ENCODE results near the gene NPIPB2. TPM values are rescaled to one million over a fixed set of nuclear protein-coding genes. Genes with fewer than 3 reads are reported as not detected.

NPIPB2 gene
- total RNA-seq, 1 experiment from 2014 or later = 10.3 TPM

DNA sequence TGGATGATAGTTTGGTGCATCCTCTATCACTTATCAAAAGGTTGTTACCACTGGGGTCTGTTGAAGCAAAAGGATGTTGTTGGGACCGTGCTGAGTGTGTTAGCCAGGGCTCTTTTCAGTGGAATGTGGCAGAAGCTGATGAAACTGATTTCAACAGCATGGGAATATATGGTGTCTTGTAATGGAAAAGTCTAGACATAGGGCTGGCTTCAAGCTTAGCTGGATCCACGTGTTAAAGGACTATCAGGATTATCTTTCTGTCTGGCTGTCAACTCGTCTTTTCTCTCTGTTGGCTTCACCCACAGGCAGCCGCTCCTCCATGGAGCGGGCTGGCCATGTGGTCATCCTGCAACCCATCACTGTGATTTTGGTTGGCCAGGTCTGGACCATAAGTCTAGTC lies 43.4 kb upstream of the NPIPB2 start:
- BruUV-seq (replicated peaks) = no TSS peak
- in situ Hi-C loops (cut with HindIII; ENCODE audit: low pct_unique_long_range_greater_than_20kb, low sequenced_read_pairs) (no loop called here), intact Hi-C loops (cut with micrococcal nuclease; ENCODE audit: unreplicated experiment) (no loop called here)
- Histone ChIP-seq H3K4me3 (ENCODE audit: low read depth in 2 of 2, low read length in 2 of 2) (no peak overlapping the region), H3K4me1 (ENCODE audit: control insufficient read depth, insufficient read depth, low read length) (no peaks in the 10 kb centered on the region), H3K36me3 (ENCODE audit: control insufficient read depth, insufficient read depth, low read length) (no peaks in the 10 kb centered on the region), H3K27ac (ENCODE audit: low read length) (no peak overlapping the region), H3K27me3 (ENCODE audit: control insufficient read depth, insufficient read depth, low read length) (no peaks in the 10 kb centered on the region), H3K9me3 (ENCODE audit: control insufficient read depth, insufficient read depth, low read depth, low read length) (no peaks in the 10 kb centered on the region)
- DNase-seq (ENCODE audit: low read depth, low spot score) (no peak), ATAC-seq (no peak)
- POLR2A ChIA-PET = no interaction called here
- CTCF ChIA-PET = no interaction called here
- TF ChIP-seq POLR2AphosphoS5 (IDR thresholded peaks at IDR 0.05; ENCODE audit: low read depth, low read length) (no peak), TCF7L2 (IDR thresholded peaks at IDR 0.05; ENCODE audit: low read depth, low read length) (no peak), SIN3A (IDR thresholded peaks at IDR 0.05; ENCODE audit: borderline replicate concordance, insufficient read depth, low read depth, low read length) (no peak)
- TF ChIP-seq, protein P1, sequence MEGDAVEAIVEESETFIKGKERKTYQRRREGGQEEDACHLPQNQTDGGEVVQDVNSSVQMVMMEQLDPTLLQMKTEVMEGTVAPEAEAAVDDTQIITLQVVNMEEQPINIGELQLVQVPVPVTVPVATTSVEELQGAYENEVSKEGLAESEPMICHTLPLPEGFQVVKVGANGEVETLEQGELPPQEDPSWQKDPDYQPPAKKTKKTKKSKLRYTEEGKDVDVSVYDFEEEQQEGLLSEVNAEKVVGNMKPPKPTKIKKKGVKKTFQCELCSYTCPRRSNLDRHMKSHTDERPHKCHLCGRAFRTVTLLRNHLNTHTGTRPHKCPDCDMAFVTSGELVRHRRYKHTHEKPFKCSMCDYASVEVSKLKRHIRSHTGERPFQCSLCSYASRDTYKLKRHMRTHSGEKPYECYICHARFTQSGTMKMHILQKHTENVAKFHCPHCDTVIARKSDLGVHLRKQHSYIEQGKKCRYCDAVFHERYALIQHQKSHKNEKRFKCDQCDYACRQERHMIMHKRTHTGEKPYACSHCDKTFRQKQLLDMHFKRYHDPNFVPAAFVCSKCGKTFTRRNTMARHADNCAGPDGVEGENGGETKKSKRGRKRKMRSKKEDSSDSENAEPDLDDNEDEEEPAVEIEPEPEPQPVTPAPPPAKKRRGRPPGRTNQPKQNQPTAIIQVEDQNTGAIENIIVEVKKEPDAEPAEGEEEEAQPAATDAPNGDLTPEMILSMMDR (IDR thresholded peaks at IDR 0.05) = no peak
- TF ChIP-seq, protein P2, sequence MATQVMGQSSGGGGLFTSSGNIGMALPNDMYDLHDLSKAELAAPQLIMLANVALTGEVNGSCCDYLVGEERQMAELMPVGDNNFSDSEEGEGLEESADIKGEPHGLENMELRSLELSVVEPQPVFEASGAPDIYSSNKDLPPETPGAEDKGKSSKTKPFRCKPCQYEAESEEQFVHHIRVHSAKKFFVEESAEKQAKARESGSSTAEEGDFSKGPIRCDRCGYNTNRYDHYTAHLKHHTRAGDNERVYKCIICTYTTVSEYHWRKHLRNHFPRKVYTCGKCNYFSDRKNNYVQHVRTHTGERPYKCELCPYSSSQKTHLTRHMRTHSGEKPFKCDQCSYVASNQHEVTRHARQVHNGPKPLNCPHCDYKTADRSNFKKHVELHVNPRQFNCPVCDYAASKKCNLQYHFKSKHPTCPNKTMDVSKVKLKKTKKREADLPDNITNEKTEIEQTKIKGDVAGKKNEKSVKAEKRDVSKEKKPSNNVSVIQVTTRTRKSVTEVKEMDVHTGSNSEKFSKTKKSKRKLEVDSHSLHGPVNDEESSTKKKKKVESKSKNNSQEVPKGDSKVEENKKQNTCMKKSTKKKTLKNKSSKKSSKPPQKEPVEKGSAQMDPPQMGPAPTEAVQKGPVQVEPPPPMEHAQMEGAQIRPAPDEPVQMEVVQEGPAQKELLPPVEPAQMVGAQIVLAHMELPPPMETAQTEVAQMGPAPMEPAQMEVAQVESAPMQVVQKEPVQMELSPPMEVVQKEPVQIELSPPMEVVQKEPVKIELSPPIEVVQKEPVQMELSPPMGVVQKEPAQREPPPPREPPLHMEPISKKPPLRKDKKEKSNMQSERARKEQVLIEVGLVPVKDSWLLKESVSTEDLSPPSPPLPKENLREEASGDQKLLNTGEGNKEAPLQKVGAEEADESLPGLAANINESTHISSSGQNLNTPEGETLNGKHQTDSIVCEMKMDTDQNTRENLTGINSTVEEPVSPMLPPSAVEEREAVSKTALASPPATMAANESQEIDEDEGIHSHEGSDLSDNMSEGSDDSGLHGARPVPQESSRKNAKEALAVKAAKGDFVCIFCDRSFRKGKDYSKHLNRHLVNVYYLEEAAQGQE (IDR thresholded peaks at IDR 0.05; ENCODE audit: insufficient read depth in 1 of 2, low read depth in 2 of 2, low read length in 1 of 2) = no peak

DNA sequence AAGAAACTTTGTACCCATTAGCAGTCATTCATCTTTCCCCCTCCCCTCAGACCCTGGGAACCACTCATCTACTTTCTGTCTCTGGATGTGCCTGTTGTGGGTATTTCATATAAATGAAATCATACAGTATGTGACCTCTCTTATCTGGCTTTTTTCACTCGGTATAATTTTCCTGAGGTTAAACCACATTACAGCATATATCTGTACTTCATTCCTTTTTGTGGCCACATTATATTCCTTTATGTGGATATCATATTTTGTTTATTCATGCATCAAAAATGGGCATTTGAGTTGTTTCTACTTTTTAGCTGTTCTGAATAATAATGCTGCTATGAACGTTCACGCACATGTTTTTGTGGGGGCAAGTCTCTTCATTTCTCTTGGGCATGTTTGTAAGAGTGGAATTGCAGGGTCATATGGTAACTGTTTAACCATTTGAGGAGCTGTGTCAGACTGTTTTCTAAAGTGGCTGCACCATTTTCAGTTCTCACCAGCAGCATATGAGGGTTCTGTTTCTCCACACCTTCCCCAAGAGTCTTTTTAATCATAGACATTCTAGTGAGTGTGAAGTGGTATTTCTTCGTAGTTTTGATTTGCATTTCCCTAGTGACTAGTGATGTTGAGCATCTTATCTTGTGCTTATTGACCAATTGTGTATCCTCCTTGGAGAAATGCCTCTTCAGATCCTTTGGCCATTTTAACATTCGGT lies 38.4 kb upstream of the NPIPB2 start:
- no peak overlapping the region for H3K27ac ChIP-seq (ENCODE audit: low read length)
- BruUV-seq (replicated peaks) = no TSS peak
- ChIA-PET CTCF (no interaction called here), POLR2A (no interaction called here)
- intact Hi-C loops (cut with micrococcal nuclease; ENCODE audit: unreplicated experiment) = no loop called here
- no peaks in the 10 kb centered on the region for H3K36me3 ChIP-seq (ENCODE audit: control insufficient read depth, insufficient read depth, low read length)
- no peak for DNase-seq (ENCODE audit: low read depth, low spot score)
- H3K4me1 ChIP-seq (ENCODE audit: control insufficient read depth, insufficient read depth, low read length) = peaks cover 6% of the 10 kb centered on the region; the same call in 1 of the 2 replicates
- TF ChIP-seq TCF7L2 (IDR thresholded peaks at IDR 0.05; ENCODE audit: low read depth, low read length) (no peak), SIN3A (IDR thresholded peaks at IDR 0.05; ENCODE audit: borderline replicate concordance, insufficient read depth, low read depth, low read length) (no peak), POLR2AphosphoS5 (IDR thresholded peaks at IDR 0.05; ENCODE audit: low read depth, low read length) (no peak)
- TF ChIP-seq, protein P2 (IDR thresholded peaks at IDR 0.05; ENCODE audit: insufficient read depth in 1 of 2, low read depth in 2 of 2, low read length in 1 of 2) = no peak
- TF ChIP-seq, protein P1 (IDR thresholded peaks at IDR 0.05) = no peak
- ATAC-seq = no peak
- H3K9me3 ChIP-seq (ENCODE audit: control insufficient read depth, insufficient read depth, low read depth, low read length) = no peaks in the 10 kb centered on the region
- H3K27me3 ChIP-seq (ENCODE audit: control insufficient read depth, insufficient read depth, low read length) = no peaks in the 10 kb centered on the region
- H3K4me3 ChIP-seq (ENCODE audit: low read depth in 2 of 2, low read length in 2 of 2) = no peak overlapping the region
- in situ Hi-C loops (cut with HindIII; ENCODE audit: low pct_unique_long_range_greater_than_20kb, low sequenced_read_pairs) = no loop called here

All from Panc1 (cell line).